K562 (cell line): ENCODE measurements around the gene RYR3. TPM values are rescaled to one million over a fixed set of nuclear protein-coding genes. Genes with fewer than 3 reads are reported as not detected.

Experiments
- BHLHE40 ChIP-seq: IDR thresholded peaks from 2 replicates; pipeline ENCODE4 v1.6.1; 2011; ENCODE audit warnings: low read length, improper control_type of control experiment
- CTBP1 ChIP-seq: fragments of 450-650 bp; IDR thresholded peaks from 2 replicates; pipeline ENCODE4 v1.6.1; 2016; ENCODE audit warnings: borderline replicate concordance
- ESRRA ChIP-seq: fragments of 450-650 bp; IDR thresholded peaks from 2 replicates; pipeline ENCODE4 v1.6.1; 2014; ENCODE audit warnings: low read depth, mild to moderate bottlenecking, moderate library complexity, borderline replicate concordance
- FOXK1 ChIP-seq: sonication (generic); formaldehyde crosslinking; IDR thresholded peaks from 2 replicates; pipeline ENCODE4 v1.8.0; 2022; ENCODE audit warnings: missing genetic modification reagents, mild to moderate bottlenecking, borderline replicate concordance
- GTF2F1 ChIP-seq: IDR thresholded peaks from 2 replicates; pipeline ENCODE4 v1.6.1; 2011; ENCODE audit warnings: low read depth, low read length, improper control_type of control experiment
- HLTF ChIP-seq: fragments of 450-650 bp; IDR thresholded peaks from 2 replicates; pipeline ENCODE4 v1.6.1; 2016
- MIER1 ChIP-seq: fragments of 450-650 bp; IDR thresholded peaks from 2 replicates; pipeline ENCODE4 v1.6.1; 2016; ENCODE audit warnings: antibody characterized with exemption, mild to moderate bottlenecking, low read depth
- RBM15 ChIP-seq: fragments of 200-400 bp; formaldehyde crosslinking; IDR thresholded peaks from 2 replicates; pipeline ENCODE4 v1.6.1; 2018; ENCODE audit warnings: mild to moderate bottlenecking, low read length, moderate library complexity; ENCODE audit not compliant: insufficient read depth
- SAFB2 ChIP-seq: fragments of 200-400 bp; formaldehyde crosslinking; IDR thresholded peaks from 2 replicates; pipeline ENCODE4 v1.6.1; 2018; ENCODE audit warnings: borderline replicate concordance, low read length, low read depth, moderate library complexity; ENCODE audit not compliant: severe bottlenecking
- SETDB1 ChIP-seq: IDR thresholded peaks from one replicate; pipeline ENCODE4 v1.6.1; 2012; ENCODE audit warnings: low read length, control low read depth, inconsistent platforms
- SMARCA4 ChIP-seq: fragments of 450-650 bp; IDR thresholded peaks from 2 replicates; pipeline ENCODE4 v1.6.1; 2016
- SMARCC2 ChIP-seq: fragments of 450-650 bp; IDR thresholded peaks from 2 replicates; pipeline ENCODE4 v1.6.1; 2017; ENCODE audit warnings: antibody characterized with exemption, moderate library complexity, mild to moderate bottlenecking, low read depth
- SNRNP70 ChIP-seq: fragments of 200-400 bp; formaldehyde crosslinking; optimal IDR thresholded peaks from 2 replicates; pipeline ENCODE3; 2017; ENCODE audit warnings: low read depth, low read length
- SP1 ChIP-seq: sonication (generic); formaldehyde crosslinking; IDR thresholded peaks from 2 replicates; pipeline ENCODE4 v1.8.1; 2022; ENCODE audit warnings: mild to moderate bottlenecking, missing genetic modification reagents
- SREBF2 ChIP-seq: sonication (generic); formaldehyde crosslinking; IDR thresholded peaks from 2 replicates; pipeline ENCODE4 v1.4.0; 2020; ENCODE audit warnings: mild to moderate bottlenecking, missing genetic modification reagents
- XRCC5 ChIP-seq: fragments of 200-400 bp; formaldehyde crosslinking; IDR thresholded peaks from 2 replicates; pipeline ENCODE4 v1.6.1; 2017; ENCODE audit warnings: low read depth, mild to moderate bottlenecking, low read length
- ZNF12 ChIP-seq: sonication (generic); formaldehyde crosslinking; IDR thresholded peaks from 2 replicates; pipeline ENCODE4 v1.4.0; 2020; ENCODE audit warnings: mild to moderate bottlenecking, missing genetic modification reagents
- ZNF146 ChIP-seq: IDR thresholded peaks from one replicate; pipeline ENCODE4 v1.6.1; 2018; ENCODE audit warnings: missing compliant biosample characterization; ENCODE audit not compliant: unreplicated experiment
- ZNF41 ChIP-seq: fragments of 250-450 bp; sonication (Bioruptor Pico); conservative IDR thresholded peaks from 2 replicates; pipeline ENCODE4 v1.4.0; 2020; ENCODE audit warnings: mild to moderate bottlenecking
- ZNF518B ChIP-seq: fragments of 250-450 bp; sonication (Bioruptor Pico); IDR thresholded peaks from 2 replicates; pipeline ENCODE4 v1.5.0; 2021; ENCODE audit warnings: mild to moderate bottlenecking, moderate library complexity
- ZSCAN32 ChIP-seq: fragments of 450-650 bp; formaldehyde crosslinking; IDR thresholded peaks from 2 replicates; pipeline ENCODE4 v1.4.0; 2020; ENCODE audit warnings: mild to moderate bottlenecking, moderate library complexity
- polyA plus RNA-seq, 8 experiments: library from polyadenylated mRNA; depleted of rRNA in 4 of 8; stranded (reverse) in 5 of 8; unstranded in 3 of 8; fragments of >200 nt; fragmentation: Nextera tagmentation in 2 of 8; fragmentation: Illumina TruSeq in 1 of 8; extraction: Ambion mirVana in 2 of 8; extraction: Trizol in 1 of 8; gene quantifications; 2 replicates each; pipeline versions ENCODE4 v1.2.1 to v1.2.3, GENCODE V29; 2011 to 2014; ENCODE audit warnings: inconsistent platforms in 1 of 8, missing spikeins in 1 of 8
- total RNA-seq, 7 experiments: library from RNA; depleted of rRNA in 6 of 7; stranded (reverse); fragments of >200 nt in 6 of 7; fragmentation: Illumina TruSeq in 2 of 7; extraction: Trizol in 2 of 7; gene quantifications; 2 replicates each; pipeline versions ENCODE4 v1.2.1 to v1.2.3, GENCODE V29; 2011 to 2021; ENCODE audit warnings: low replicate concordance in 1 of 7
- TF ChIP-seq, protein P1 (sequence below): fragments of 250-450 bp; sonication (Bioruptor Pico); IDR thresholded peaks from 2 replicates; pipeline ENCODE4 v1.8.0; 2022; ENCODE audit warnings: moderate library complexity, mild to moderate bottlenecking, inconsistent platforms
- TF ChIP-seq, protein P2 (sequence below): sonication (generic); formaldehyde crosslinking; IDR thresholded peaks from 2 replicates; pipeline ENCODE4 v1.8.0; 2022; ENCODE audit warnings: mild to moderate bottlenecking, missing genetic modification reagents
- TF ChIP-seq, protein P3 (sequence below), 2 experiments: fragments of 150-350 bp in 1 of 2; IDR thresholded peaks; 2 replicates each; pipeline ENCODE4 v1.6.1; 2012 to 2016; ENCODE audit warnings: low read depth in 2 of 2, low read length in 2 of 2, mild to moderate bottlenecking in 1 of 2, moderate library complexity in 1 of 2

The RYR3 gene
- total and polyA plus RNA-seq, 9 of the 15 experiments (the other 6 are each of a cell fraction or from before 2014, with no cell fraction given) = 0.04 TPM; not detected in 8

- TF ChIP-seq HLTF (no peak), SNRNP70 (no peak), BHLHE40 (no peak), GTF2F1 (no peak), SMARCA4 (no peak), ZNF518B (no peak), SREBF2 (CRISPR knock-in tag) (no peak), ZNF146 (no peak), CTBP1 (no peak), MIER1 (no peak), SAFB2 (no peak), RBM15 (no peak), FOXK1 (no peak), ZSCAN32 (no peak), SMARCC2 (no peak), XRCC5 (no peak), SP1 (CRISPR knock-in tag) (no peak), SETDB1 (no peak), ZNF41 (CRISPR knock-in tag) (no peak), ESRRA (peak; percentile 51; the same call in 1 of the 2 replicates), ZNF12 (no peak)
- TF ChIP-seq, protein P1, sequence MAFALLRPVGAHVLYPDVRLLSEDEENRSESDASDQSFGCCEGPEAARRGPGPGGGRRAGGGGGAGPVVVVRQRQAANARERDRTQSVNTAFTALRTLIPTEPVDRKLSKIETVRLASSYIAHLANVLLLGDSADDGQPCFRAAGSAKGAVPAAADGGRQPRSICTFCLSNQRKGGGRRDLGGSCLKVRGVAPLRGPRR (CRISPR knock-in tag) = no peak
- TF ChIP-seq, protein P2, sequence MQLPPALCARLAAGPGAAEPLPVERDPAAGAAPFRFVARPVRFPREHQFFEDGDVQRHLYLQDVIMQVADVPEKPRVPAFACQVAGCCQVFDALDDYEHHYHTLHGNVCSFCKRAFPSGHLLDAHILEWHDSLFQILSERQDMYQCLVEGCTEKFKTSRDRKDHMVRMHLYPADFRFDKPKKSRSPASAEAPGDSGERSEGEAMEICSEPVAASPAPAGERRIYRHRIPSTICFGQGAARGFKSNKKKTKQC (CRISPR knock-in tag) = no peak
- TF ChIP-seq, protein P3, sequence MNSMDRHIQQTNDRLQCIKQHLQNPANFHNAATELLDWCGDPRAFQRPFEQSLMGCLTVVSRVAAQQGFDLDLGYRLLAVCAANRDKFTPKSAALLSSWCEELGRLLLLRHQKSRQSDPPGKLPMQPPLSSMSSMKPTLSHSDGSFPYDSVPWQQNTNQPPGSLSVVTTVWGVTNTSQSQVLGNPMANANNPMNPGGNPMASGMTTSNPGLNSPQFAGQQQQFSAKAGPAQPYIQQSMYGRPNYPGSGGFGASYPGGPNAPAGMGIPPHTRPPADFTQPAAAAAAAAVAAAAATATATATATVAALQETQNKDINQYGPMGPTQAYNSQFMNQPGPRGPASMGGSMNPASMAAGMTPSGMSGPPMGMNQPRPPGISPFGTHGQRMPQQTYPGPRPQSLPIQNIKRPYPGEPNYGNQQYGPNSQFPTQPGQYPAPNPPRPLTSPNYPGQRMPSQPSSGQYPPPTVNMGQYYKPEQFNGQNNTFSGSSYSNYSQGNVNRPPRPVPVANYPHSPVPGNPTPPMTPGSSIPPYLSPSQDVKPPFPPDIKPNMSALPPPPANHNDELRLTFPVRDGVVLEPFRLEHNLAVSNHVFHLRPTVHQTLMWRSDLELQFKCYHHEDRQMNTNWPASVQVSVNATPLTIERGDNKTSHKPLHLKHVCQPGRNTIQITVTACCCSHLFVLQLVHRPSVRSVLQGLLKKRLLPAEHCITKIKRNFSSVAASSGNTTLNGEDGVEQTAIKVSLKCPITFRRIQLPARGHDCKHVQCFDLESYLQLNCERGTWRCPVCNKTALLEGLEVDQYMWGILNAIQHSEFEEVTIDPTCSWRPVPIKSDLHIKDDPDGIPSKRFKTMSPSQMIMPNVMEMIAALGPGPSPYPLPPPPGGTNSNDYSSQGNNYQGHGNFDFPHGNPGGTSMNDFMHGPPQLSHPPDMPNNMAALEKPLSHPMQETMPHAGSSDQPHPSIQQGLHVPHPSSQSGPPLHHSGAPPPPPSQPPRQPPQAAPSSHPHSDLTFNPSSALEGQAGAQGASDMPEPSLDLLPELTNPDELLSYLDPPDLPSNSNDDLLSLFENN (IDR thresholded peaks at IDR 0.05; ENCODE audit: low read depth in 2 of 2, low read length in 2 of 2) = no peak
- TF ChIP-seq, all 486 proteins: peak for 14
These were observed 131.7 kb downstream of the RYR3 start (continued) for GRCh38 chr15:33442449-33442848.
